ENCODE measurements around the gene PPFIBP1. TPM values are rescaled to one million over a fixed set of nuclear protein-coding genes. Genes with fewer than 3 reads are reported as not detected.

The PPFIBP1 gene
- total and polyA plus RNA-seq, 2 experiments from 2014 or later = 23.5 to 30.9 TPM

GRCh38 chr12:27604431-27604830 is 80.4 kb downstream of the PPFIBP1 start:
- DNase-seq (ENCODE audit: low read depth in 1 of 2, low spot score in 1 of 2) = no peak
- Histone ChIP-seq H3K27ac (no peak overlapping the region), H3K36me3 (no peaks in the 10 kb centered on the region), H3K9me3 (ENCODE audit: low read depth) (no peaks in the 10 kb centered on the region), H3K4me1 (ENCODE audit: low read depth) (no peaks in the 10 kb centered on the region), H3K27me3 (no peaks in the 10 kb centered on the region), H3K4me3 (no peak overlapping the region)
- no peak for TF ChIP-seq CTCF (IDR thresholded peaks at IDR 0.05; ENCODE audit: low read depth, low read length)

DNA sequence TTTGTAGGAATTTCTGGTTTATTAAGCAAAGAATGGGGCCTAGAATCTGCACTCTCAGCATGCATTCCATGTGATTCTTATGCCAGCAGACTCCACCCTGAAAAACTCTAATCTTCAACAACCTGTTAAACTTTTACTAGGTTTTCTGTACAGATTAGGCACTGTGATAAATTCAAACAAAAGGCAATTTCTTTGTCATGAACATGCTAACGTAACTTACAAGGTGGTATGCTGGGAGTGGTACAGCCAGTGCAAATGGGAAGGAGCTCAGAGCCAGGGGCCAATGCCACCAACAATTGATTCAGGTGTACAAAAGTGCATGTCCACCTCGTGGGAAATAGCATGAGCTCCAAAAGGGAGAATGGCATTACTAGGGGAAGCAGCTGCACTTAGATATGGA is 83.0 kb downstream of the PPFIBP1 start:
- no peak overlapping the region for H3K4me3 ChIP-seq
- H3K4me1 ChIP-seq (ENCODE audit: low read depth) = no peaks in the 10 kb centered on the region
- no peak for DNase-seq (ENCODE audit: low read depth in 1 of 2, low spot score in 1 of 2)
- no peaks in the 10 kb centered on the region for H3K27me3 ChIP-seq
- H3K9me3 ChIP-seq (ENCODE audit: low read depth) = no peaks in the 10 kb centered on the region
- TF ChIP-seq CTCF (IDR thresholded peaks at IDR 0.05; ENCODE audit: low read depth, low read length) = no peak
- H3K36me3 ChIP-seq = no peaks in the 10 kb centered on the region
- no peak overlapping the region for H3K27ac ChIP-seq

GRCh38 chr12:27607591-27607990 is 83.6 kb downstream of the PPFIBP1 start:
- Histone ChIP-seq H3K27me3 (no peaks in the 10 kb centered on the region), H3K4me1 (ENCODE audit: low read depth) (no peaks in the 10 kb centered on the region), H3K36me3 (no peaks in the 10 kb centered on the region), H3K27ac (no peak overlapping the region), H3K4me3 (no peak overlapping the region), H3K9me3 (ENCODE audit: low read depth) (no peaks in the 10 kb centered on the region)
- DNase-seq (ENCODE audit: low read depth in 1 of 2, low spot score in 1 of 2) = no peak
- TF ChIP-seq CTCF (IDR thresholded peaks at IDR 0.05; ENCODE audit: low read depth, low read length) = no peak

DNA sequence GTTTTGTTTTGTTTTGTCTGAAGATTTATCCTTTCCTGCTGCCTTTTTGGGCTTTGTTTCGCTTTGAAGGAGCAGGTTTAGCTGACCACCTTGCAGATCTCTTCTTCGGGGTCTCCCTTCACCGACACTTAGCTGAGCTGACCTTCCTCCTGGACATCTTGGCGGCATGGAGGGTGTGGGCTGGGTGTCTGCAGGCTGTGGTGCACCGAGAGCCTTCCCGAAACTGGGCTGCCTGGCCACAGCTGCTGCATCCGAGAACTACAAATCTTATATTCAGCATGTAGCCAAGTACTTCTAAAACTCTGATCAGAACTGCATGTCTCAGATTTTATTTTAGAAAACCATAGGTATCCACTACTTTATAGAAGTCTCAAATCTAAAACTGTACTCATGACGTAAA is 84.9 kb downstream of the PPFIBP1 start:
- no peaks in the 10 kb centered on the region for H3K9me3 ChIP-seq (ENCODE audit: low read depth)
- DNase-seq (ENCODE audit: low read depth in 1 of 2, low spot score in 1 of 2) = no peak
- no peak for TF ChIP-seq CTCF (IDR thresholded peaks at IDR 0.05; ENCODE audit: low read depth, low read length)
- H3K27ac ChIP-seq = no peak overlapping the region
- no peaks in the 10 kb centered on the region for H3K4me1 ChIP-seq (ENCODE audit: low read depth)
- H3K27me3 ChIP-seq = no peaks in the 10 kb centered on the region
- H3K36me3 ChIP-seq = no peaks in the 10 kb centered on the region
- no peak overlapping the region for H3K4me3 ChIP-seq

- H3K9me3 ChIP-seq (ENCODE audit: low read depth) = no peaks in the 10 kb centered on the region
- H3K27ac ChIP-seq = no peak overlapping the region
- no peaks in the 10 kb centered on the region for H3K36me3 ChIP-seq
- H3K4me1 ChIP-seq (ENCODE audit: low read depth) = peaks cover 5% of the 10 kb centered on the region
- DNase-seq (ENCODE audit: low read depth in 1 of 2, low spot score in 1 of 2) = peak in 1 of 2 donors; percentile 55
- no peak overlapping the region for H3K4me3 ChIP-seq
- TF ChIP-seq CTCF (IDR thresholded peaks at IDR 0.05; ENCODE audit: low read depth, low read length) = no peak
- no peaks in the 10 kb centered on the region for H3K27me3 ChIP-seq
Observed at GRCh38 chr12:27610374-27610773, 86.4 kb downstream of the PPFIBP1 start.

GRCh38 chr12:27614386-27614785 is 90.4 kb downstream of the PPFIBP1 start:
- Histone ChIP-seq H3K9me3 (ENCODE audit: low read depth) (no peaks in the 10 kb centered on the region), H3K36me3 (no peaks in the 10 kb centered on the region), H3K27ac (no peak overlapping the region), H3K4me3 (no peak overlapping the region), H3K4me1 (ENCODE audit: low read depth) (peaks cover 18% of the 10 kb centered on the region), H3K27me3 (no peaks in the 10 kb centered on the region)
- no peak for DNase-seq (ENCODE audit: low read depth in 1 of 2, low spot score in 1 of 2)
- TF ChIP-seq CTCF (IDR thresholded peaks at IDR 0.05; ENCODE audit: low read depth, low read length) = no peak

Data from cardiac muscle cell (in vitro differentiated cells and primary cell).